DOHH2 (cell line): ENCODE data around the gene SLC38A11.

Source experiments
- H3F3A ChIP-seq: fragments of 200-600 bp; sonication (generic), shearing (Covaris generic); 2 replicates; pipeline ENCODE4 v1.6.0; 2016; ENCODE audit warnings: antibody characterized with exemption, mild to moderate bottlenecking; ENCODE audit not compliant: control insufficient read depth, insufficient read depth
- H3K27ac ChIP-seq: fragments of 200-600 bp; sonication (generic); 2 replicates; pipeline ENCODE4 v1.5.1; 2014; ENCODE audit warnings: low read depth, mild to moderate bottlenecking, low read length, moderate library complexity
- H3K27me3 ChIP-seq: fragments of 200-600 bp; sonication (generic); 2 replicates; pipeline ENCODE4 v1.6.1; 2014; ENCODE audit warnings: mild to moderate bottlenecking, low read length, mixed read lengths; ENCODE audit not compliant: control insufficient read depth
- H3K36me3 ChIP-seq: fragments of 200-600 bp; sonication (generic); 2 replicates; pipeline ENCODE4 v1.6.1; 2014; ENCODE audit warnings: mild to moderate bottlenecking, low read length, moderate library complexity, mixed read lengths; ENCODE audit not compliant: control insufficient read depth
- H3K4me1 ChIP-seq: fragments of 200-600 bp; sonication (generic); 2 replicates; pipeline ENCODE4 v1.6.1; 2014; ENCODE audit warnings: mild to moderate bottlenecking, low read length, mixed read lengths; ENCODE audit not compliant: control insufficient read depth
- H3K4me2 ChIP-seq: fragments of 200-600 bp; sonication (generic); 2 replicates; pipeline ENCODE4 v1.6.0; 2014; ENCODE audit warnings: mild to moderate bottlenecking, low read length, moderate library complexity
- H3K4me3 ChIP-seq: fragments of 200-600 bp; sonication (generic); 2 replicates; pipeline ENCODE4 v1.5.1; 2014; ENCODE audit warnings: mild to moderate bottlenecking, low read length, mixed read lengths
- H3K79me2 ChIP-seq: fragments of 200-600 bp; sonication (generic); 2 replicates; pipeline ENCODE4 v1.6.1; 2014; ENCODE audit warnings: mild to moderate bottlenecking, low read length, mixed read lengths; ENCODE audit not compliant: control insufficient read depth
- H3K9me2 ChIP-seq: fragments of 200-600 bp; sonication (generic); replicated peaks from 2 replicates; pipeline ENCODE4 v1.6.1; 2014; ENCODE audit warnings: mild to moderate bottlenecking, low read length, mixed read lengths; ENCODE audit not compliant: control insufficient read depth
- H3K9me3 ChIP-seq: fragments of 200-600 bp; sonication (generic); 2 replicates; pipeline ENCODE4 v1.6.1; 2014; ENCODE audit warnings: antibody characterized with exemption, low read length, mixed read lengths; ENCODE audit not compliant: control insufficient read depth, insufficient read depth
- H4K20me1 ChIP-seq: fragments of 200-600 bp; sonication (generic); 2 replicates; pipeline ENCODE4 v1.6.0; 2014; ENCODE audit warnings: low read depth, mild to moderate bottlenecking, antibody characterized with exemption, low read length, moderate library complexity; ENCODE audit not compliant: control insufficient read depth, insufficient read depth
- EZH2phosphoT487 ChIP-seq: fragments of 200-600 bp; sonication (generic); IDR thresholded peaks from 2 replicates; pipeline ENCODE4 v1.6.1; 2017; ENCODE audit warnings: borderline replicate concordance, mild to moderate bottlenecking, antibody characterized with exemption, low read length, moderate library complexity, mixed read lengths
- TF ChIP-seq, protein P1 (sequence below): fragments of 200-600 bp; sonication (generic); IDR thresholded peaks from one replicate; pipeline ENCODE4 v1.5.1; 2014; ENCODE audit warnings: antibody characterized with exemption, mild to moderate bottlenecking, low read depth, low read length; ENCODE audit not compliant: poor library complexity, severe bottlenecking

Gene SLC38A11

DNA sequence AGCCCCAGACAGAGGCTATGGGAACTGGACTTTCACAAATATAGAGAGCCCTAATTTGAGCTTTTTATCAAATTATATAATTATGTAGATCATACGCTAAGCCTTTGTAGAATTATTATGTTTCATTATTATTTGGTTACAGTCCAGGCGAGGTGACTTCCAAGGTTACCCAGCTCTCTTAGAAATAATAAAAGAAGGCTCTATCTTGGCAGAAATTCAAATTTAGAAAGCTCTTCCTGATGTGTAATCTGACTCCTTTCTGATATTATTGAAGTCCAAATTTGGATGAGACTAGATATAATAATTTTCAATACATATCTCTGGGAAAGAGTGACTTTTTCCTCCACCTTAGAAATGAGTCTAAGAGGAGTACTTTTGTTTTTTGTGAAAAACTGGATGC lies 4.8 kb upstream of the SLC38A11 start:
- Histone ChIP-seq H3K9me3 (no peaks in the 10 kb centered on the region), H3K27me3 (peaks cover under 1% of the 10 kb centered on the region; the same call in 1 of the 2 replicates), H3K27ac (no peak overlapping the region), H3F3A (no peaks in the 10 kb centered on the region), H3K4me1 (no peaks in the 10 kb centered on the region), H3K9me2 (no peaks in the 10 kb centered on the region), H3K79me2 (no peaks in the 10 kb centered on the region), H3K36me3 (no peaks in the 10 kb centered on the region), H3K4me3 (no peak overlapping the region), H3K4me2 (no peak overlapping the region), H4K20me1 (no peaks in the 10 kb centered on the region)
- TF ChIP-seq, protein P1, sequence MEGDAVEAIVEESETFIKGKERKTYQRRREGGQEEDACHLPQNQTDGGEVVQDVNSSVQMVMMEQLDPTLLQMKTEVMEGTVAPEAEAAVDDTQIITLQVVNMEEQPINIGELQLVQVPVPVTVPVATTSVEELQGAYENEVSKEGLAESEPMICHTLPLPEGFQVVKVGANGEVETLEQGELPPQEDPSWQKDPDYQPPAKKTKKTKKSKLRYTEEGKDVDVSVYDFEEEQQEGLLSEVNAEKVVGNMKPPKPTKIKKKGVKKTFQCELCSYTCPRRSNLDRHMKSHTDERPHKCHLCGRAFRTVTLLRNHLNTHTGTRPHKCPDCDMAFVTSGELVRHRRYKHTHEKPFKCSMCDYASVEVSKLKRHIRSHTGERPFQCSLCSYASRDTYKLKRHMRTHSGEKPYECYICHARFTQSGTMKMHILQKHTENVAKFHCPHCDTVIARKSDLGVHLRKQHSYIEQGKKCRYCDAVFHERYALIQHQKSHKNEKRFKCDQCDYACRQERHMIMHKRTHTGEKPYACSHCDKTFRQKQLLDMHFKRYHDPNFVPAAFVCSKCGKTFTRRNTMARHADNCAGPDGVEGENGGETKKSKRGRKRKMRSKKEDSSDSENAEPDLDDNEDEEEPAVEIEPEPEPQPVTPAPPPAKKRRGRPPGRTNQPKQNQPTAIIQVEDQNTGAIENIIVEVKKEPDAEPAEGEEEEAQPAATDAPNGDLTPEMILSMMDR, result no peak
- no peak for TF ChIP-seq EZH2phosphoT487

DNA sequence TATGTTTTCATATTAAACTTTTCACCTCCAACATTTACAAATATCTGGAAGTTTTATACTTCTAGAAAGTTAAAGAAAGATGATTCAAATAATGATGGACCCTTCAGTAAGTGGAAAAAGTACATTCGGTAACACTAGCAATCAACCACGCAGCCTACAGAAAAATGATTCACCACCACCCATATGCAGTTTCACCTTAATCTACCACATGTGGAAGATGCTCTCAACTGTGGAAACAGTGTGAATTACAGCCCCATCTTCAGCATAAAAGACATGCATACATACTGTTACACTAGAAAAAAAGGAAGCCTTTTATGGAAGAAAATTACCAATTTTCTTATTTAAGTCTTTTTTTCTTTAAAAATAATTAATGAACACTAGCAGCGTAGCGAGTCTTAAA lies 1.1 kb downstream of the SLC38A11 start:
- H3K36me3 ChIP-seq, result no peaks in the 10 kb centered on the region
- no peaks in the 10 kb centered on the region for H4K20me1 ChIP-seq

DNA sequence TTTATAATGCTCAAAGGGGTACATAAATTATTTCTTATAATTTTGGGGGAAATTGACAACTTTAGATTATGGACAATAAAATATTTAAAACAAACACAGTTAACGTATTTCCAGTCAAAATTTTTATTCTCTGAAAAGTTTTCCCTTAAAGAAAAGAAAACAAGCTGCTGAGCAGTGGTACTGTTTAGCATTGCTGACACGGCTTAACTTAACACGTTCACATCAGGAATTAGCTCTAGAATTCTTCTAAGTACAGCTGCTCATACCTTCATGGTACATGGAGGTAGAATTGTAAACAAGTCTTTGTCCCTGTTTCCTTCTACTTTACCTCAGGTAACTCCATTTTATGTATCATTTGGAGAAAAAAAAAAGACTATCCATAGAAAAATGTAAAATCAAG lies 2.0 kb downstream of the SLC38A11 start:
- H3K9me3 ChIP-seq, result no peaks in the 10 kb centered on the region
- TF ChIP-seq, protein P1, result no peak
- no peak for TF ChIP-seq EZH2phosphoT487
- peaks cover 10% of the 10 kb centered on the region for H3K27me3 ChIP-seq
- H3K36me3 ChIP-seq, result no peaks in the 10 kb centered on the region
- no peak overlapping the region for H3K4me2 ChIP-seq
- H3K79me2 ChIP-seq, result no peaks in the 10 kb centered on the region
- H3K4me3 ChIP-seq, result no peak overlapping the region
- H3K9me2 ChIP-seq, result no peaks in the 10 kb centered on the region
- H3K4me1 ChIP-seq, result no peaks in the 10 kb centered on the region
- H3F3A ChIP-seq, result no peaks in the 10 kb centered on the region
- no peak overlapping the region for H3K27ac ChIP-seq
- H4K20me1 ChIP-seq, result no peaks in the 10 kb centered on the region

More for the DNA sequence above, 1.1 kb downstream of the SLC38A11 start:
- Histone ChIP-seq H3K9me3 (no peaks in the 10 kb centered on the region), H3K4me1 (no peaks in the 10 kb centered on the region), H3K79me2 (no peaks in the 10 kb centered on the region), H3K9me2 (no peaks in the 10 kb centered on the region), H3K4me3 (no peak overlapping the region), H3K4me2 (no peak overlapping the region), H3F3A (no peaks in the 10 kb centered on the region), H3K27me3 (peaks cover 10% of the 10 kb centered on the region), H3K27ac (no peak overlapping the region)
- TF ChIP-seq, protein P1, result no peak
- TF ChIP-seq EZH2phosphoT487, result no peak
